HepG2 (cell line): ENCODE measurements around the gene RAC3. TPM values are rescaled to one million over a fixed set of nuclear protein-coding genes. Genes with fewer than 3 reads are reported as not detected.

ENCODE experiments used
- CBX1 ChIP-seq: IDR thresholded peaks from one replicate; pipeline ENCODE4 v1.6.1; 2016; ENCODE audit warnings: antibody characterized with exemption, low read depth
- CENPBD1 ChIP-seq: sonication (generic); formaldehyde crosslinking; IDR thresholded peaks from 2 replicates; pipeline ENCODE4 v1.8.0; 2022; ENCODE audit warnings: missing genetic modification reagents, low read depth, mild to moderate bottlenecking, borderline replicate concordance
- GATAD2A ChIP-seq: IDR thresholded peaks from 2 replicates; pipeline ENCODE4 v1.6.1; 2016
- HMG20A ChIP-seq: IDR thresholded peaks from 2 replicates; pipeline ENCODE4 v1.6.1; 2016; ENCODE audit warnings: borderline replicate concordance
- KLF11 ChIP-seq: IDR thresholded peaks from 2 replicates; pipeline ENCODE4 v1.6.1; 2016; ENCODE audit warnings: missing compliant biosample characterization
- NCOA1 ChIP-seq: sonication (generic); formaldehyde crosslinking; IDR thresholded peaks from 2 replicates; pipeline ENCODE4 v1.9.0; 2021; ENCODE audit warnings: missing genetic modification reagents
- NFKBIZ ChIP-seq: IDR thresholded peaks from 2 replicates; pipeline ENCODE4 v1.6.1; 2018; ENCODE audit warnings: missing genetic modification reagents, missing compliant biosample characterization
- NRL ChIP-seq: sonication (generic); formaldehyde crosslinking; IDR thresholded peaks from 2 replicates; pipeline ENCODE4 v1.5.0; 2020; ENCODE audit warnings: missing genetic modification reagents, mild to moderate bottlenecking, moderate library complexity, borderline replicate concordance
- SRY ChIP-seq: sonication (generic); formaldehyde crosslinking; IDR thresholded peaks from 2 replicates; pipeline ENCODE4 v1.8.0; 2022; ENCODE audit warnings: mild to moderate bottlenecking, missing genetic modification reagents
- ZBTB40 ChIP-seq, 2 experiments: fragments of 450-650 bp in 1 of 2; sonication (generic) in 1 of 2; formaldehyde crosslinking in 1 of 2; IDR thresholded peaks; 2 replicates each; pipeline versions ENCODE4 v1.6.1 to v1.8.0; 2016 to 2022; ENCODE audit warnings: antibody characterized with exemption in 1 of 2, mild to moderate bottlenecking in 1 of 2, missing genetic modification reagents in 1 of 2
- ZNF687 ChIP-seq: sonication (generic); formaldehyde crosslinking; IDR thresholded peaks from 2 replicates; pipeline ENCODE4 v1.5.1; 2020; ENCODE audit warnings: mild to moderate bottlenecking, missing genetic modification reagents, moderate library complexity
- polyA plus RNA-seq, 8 experiments: library from polyadenylated mRNA; depleted of rRNA in 3 of 8; stranded (reverse) in 7 of 8; unstranded in 1 of 8; fragments of >200 nt; fragmentation: Illumina TruSeq in 4 of 8; extraction: Trizol in 4 of 8; gene quantifications; 2 replicates each; pipeline versions ENCODE4 v1.2.1 to v1.2.3, GENCODE V29; 2011 to 2016; ENCODE audit warnings: low read depth in 4 of 8, missing spikeins in 1 of 8, mixed read lengths in 1 of 8; ENCODE audit not compliant: insufficient read depth in 1 of 8
- total RNA-seq, 5 experiments: library from RNA; depleted of rRNA; stranded (reverse); fragments of >200 nt; fragmentation: Illumina TruSeq; extraction: Trizol; gene quantifications; 2 replicates each; pipeline ENCODE4 v1.2.3, GENCODE V29; 2016; ENCODE audit warnings: low read depth in 1 of 5
- TF ChIP-seq, protein P1 (sequence below): sonication (generic); formaldehyde crosslinking; IDR thresholded peaks from 2 replicates; pipeline ENCODE4 v1.5.1; 2020; ENCODE audit warnings: missing genetic modification reagents, mild to moderate bottlenecking, borderline replicate concordance

RAC3 gene
- total and polyA plus RNA-seq, 2 of the 13 experiments (the other 11 are each of a cell fraction or from before 2014, with no cell fraction given) = 10.5 to 21.3 TPM

- TF ChIP-seq CENPBD1 (CRISPR knock-in tag) = no peak
- no peak for TF ChIP-seq CBX1
- TF ChIP-seq, protein P1, sequence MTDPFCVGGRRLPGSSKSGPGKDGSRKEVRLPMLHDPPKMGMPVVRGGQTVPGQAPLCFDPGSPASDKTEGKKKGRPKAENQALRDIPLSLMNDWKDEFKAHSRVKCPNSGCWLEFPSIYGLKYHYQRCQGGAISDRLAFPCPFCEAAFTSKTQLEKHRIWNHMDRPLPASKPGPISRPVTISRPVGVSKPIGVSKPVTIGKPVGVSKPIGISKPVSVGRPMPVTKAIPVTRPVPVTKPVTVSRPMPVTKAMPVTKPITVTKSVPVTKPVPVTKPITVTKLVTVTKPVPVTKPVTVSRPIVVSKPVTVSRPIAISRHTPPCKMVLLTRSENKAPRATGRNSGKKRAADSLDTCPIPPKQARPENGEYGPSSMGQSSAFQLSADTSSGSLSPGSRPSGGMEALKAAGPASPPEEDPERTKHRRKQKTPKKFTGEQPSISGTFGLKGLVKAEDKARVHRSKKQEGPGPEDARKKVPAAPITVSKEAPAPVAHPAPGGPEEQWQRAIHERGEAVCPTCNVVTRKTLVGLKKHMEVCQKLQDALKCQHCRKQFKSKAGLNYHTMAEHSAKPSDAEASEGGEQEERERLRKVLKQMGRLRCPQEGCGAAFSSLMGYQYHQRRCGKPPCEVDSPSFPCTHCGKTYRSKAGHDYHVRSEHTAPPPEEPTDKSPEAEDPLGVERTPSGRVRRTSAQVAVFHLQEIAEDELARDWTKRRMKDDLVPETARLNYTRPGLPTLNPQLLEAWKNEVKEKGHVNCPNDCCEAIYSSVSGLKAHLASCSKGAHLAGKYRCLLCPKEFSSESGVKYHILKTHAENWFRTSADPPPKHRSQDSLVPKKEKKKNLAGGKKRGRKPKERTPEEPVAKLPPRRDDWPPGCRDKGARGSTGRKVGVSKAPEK (CRISPR knock-in tag) = no peak
- 0 out of 2 replicates have a peak, but pooled peaks have one; percentile 44 for TF ChIP-seq NCOA1 (CRISPR knock-in tag)
- TF ChIP-seq SRY = peak; percentile 89
- no peak for TF ChIP-seq NFKBIZ (CRISPR knock-in tag)
- no peak for TF ChIP-seq GATAD2A
- TF ChIP-seq KLF11 = no peak
- no peak for TF ChIP-seq HMG20A (CRISPR knock-in tag)
- no peak for TF ChIP-seq ZBTB40 (IDR thresholded peaks at IDR 0.05)
- peak; percentile 63 for TF ChIP-seq ZBTB40 (CRISPR knock-in tag; IDR thresholded peaks at IDR 0.05)
- peak; percentile 77 for TF ChIP-seq ZNF687 (CRISPR knock-in tag)
- peak; percentile 62; the same call in 1 of the 2 replicates for TF ChIP-seq NRL (CRISPR knock-in tag)
Measured at GRCh38 chr17:82023447-82024241, 7.8 kb upstream of the RAC3 start (continued).
